VCaP (cell line): ENCODE data around the gene HKDC1.
A peak's percentile ranks its signal among the peaks of the same experiment; 100 is the strongest.

Experiments
- H3K27ac ChIP-seq: fragments of 450-650 bp; 2 replicates; pipeline ENCODE4 v1.5.1; 2017
- TF ChIP-seq, protein P1 (sequence below): fragments of 450-650 bp; conservative IDR thresholded peaks from 2 replicates; pipeline ENCODE4 v1.5.1; 2017; ENCODE audit warnings: mild to moderate bottlenecking, moderate library complexity

The HKDC1 gene

GRCh38 chr10:69228151-69228550 is 8.0 kb downstream of the HKDC1 start:
- H3K27ac ChIP-seq = no peak overlapping the region
- TF ChIP-seq, protein P1, sequence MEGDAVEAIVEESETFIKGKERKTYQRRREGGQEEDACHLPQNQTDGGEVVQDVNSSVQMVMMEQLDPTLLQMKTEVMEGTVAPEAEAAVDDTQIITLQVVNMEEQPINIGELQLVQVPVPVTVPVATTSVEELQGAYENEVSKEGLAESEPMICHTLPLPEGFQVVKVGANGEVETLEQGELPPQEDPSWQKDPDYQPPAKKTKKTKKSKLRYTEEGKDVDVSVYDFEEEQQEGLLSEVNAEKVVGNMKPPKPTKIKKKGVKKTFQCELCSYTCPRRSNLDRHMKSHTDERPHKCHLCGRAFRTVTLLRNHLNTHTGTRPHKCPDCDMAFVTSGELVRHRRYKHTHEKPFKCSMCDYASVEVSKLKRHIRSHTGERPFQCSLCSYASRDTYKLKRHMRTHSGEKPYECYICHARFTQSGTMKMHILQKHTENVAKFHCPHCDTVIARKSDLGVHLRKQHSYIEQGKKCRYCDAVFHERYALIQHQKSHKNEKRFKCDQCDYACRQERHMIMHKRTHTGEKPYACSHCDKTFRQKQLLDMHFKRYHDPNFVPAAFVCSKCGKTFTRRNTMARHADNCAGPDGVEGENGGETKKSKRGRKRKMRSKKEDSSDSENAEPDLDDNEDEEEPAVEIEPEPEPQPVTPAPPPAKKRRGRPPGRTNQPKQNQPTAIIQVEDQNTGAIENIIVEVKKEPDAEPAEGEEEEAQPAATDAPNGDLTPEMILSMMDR = no peak

DNA sequence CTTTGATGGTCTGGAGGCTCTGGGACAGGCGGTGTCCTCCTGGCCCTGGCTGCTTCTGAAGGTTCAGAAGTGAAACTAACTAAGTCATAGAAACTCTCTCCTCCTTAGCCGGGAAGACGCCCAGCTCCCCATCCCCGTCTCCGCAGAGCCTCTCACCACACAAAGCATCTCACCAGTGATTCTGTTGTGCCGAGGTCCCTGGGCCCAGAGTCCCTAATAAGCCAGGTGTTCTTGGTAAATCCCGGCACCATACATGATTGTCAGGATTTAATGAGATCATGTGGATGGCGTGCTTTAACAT is 9.4 kb downstream of the HKDC1 start:
- H3K27ac ChIP-seq = no peak overlapping the region
- TF ChIP-seq, protein P1 = no peak

GRCh38 chr10:69230128-69230527 is 10.0 kb downstream of the HKDC1 start:
- no peak overlapping the region for H3K27ac ChIP-seq
- TF ChIP-seq, protein P1 = no peak

- no peak overlapping the region for H3K27ac ChIP-seq
Measured at GRCh38 chr10:69232252-69232651, 12.1 kb downstream of the HKDC1 start.

GRCh38 chr10:69232736-69233480 is 12.8 kb downstream of the HKDC1 start:
- H3K27ac ChIP-seq = no peak overlapping the region
- TF ChIP-seq, protein P1 = no peak

More at GRCh38 chr10:69232252-69232651, 12.1 kb downstream of the HKDC1 start:
- TF ChIP-seq, protein P1 = no peak

DNA sequence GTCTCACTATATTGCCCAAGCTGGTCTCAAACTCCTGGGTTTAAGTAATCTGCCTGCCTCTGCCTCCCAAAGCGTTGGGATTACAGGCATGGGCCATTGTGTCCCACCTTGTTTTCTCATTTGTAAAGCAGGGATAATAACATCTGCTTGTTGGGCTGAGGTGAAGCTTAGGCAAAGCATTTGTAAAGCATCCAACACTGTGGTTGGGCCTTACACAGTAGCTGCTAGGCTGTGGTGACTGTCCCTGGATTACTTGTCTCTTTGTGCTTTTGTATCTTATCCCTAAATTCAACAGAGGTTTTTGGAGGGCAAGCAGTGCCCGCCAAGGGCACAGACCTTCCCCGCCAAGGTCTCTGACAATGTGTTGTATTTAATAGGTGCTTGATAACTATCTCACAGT is 14.3 kb downstream of the HKDC1 start:
- H3K27ac ChIP-seq = no peak overlapping the region
- TF ChIP-seq, protein P1 = no peak

DNA sequence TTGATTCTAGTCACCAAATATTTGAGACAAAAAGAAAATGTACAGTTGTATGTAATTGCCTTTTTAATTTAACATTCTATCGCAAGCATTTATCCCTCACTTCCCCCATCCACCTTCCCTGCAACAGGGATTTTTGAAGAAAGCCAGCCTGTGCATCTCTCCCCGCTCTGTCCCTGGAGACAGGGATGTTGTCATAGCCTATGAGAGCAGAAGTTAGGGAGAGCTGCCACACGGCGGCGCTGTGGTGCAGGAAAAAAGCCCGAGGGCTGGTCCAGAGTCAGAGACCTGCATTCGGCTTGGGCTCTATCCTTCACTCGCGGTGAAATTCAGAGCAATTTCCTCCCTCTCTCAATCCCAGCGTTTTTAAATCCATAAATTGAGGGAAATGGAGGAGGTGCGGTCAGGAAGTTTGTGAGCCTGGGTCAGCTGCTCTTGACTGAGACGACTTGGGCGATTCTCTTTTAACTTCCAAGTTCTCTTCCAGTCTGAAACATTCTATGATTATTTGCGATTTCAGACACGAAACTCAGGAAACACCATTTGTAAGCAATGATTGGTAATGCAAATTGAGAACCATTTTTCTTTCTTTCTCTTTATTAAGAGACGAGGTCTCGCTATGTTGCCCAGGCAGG is 17.5 kb downstream of the HKDC1 start:
- no peak overlapping the region for H3K27ac ChIP-seq
- TF ChIP-seq, protein P1 = peak; percentile 92
